ENCODE results near the gene SETD6.

Gene SETD6

GRCh38 chr16:58476791-58477190, 38.5 kb upstream of the SETD6 start:
- H3K4me1 ChIP-seq (ENCODE audit: low read length) = no peaks in the 10 kb centered on the region
- H3K9me2 ChIP-seq (replicated peaks; ENCODE audit: insufficient read depth, low read length) = no peaks in the 10 kb centered on the region
- no peak overlapping the region for H3K27ac ChIP-seq (ENCODE audit: low read length)
- no peak overlapping the region for H3K4me2 ChIP-seq (ENCODE audit: low read depth, low read length)
- H2AFZ ChIP-seq (ENCODE audit: low read length) = no peak overlapping the region
- no peaks in the 10 kb centered on the region for H4K20me1 ChIP-seq (ENCODE audit: insufficient read depth, low read length)
- H3K36me3 ChIP-seq (replicated peaks; ENCODE audit: insufficient read depth, low read length) = no peaks in the 10 kb centered on the region
- no peaks in the 10 kb centered on the region for H3F3A ChIP-seq (ENCODE audit: insufficient read depth, low read length)
- H3K27me3 ChIP-seq (replicated peaks; ENCODE audit: insufficient read depth, low read length) = no peaks in the 10 kb centered on the region
- TF ChIP-seq EZH2phosphoT487 (IDR thresholded peaks at IDR 0.05; ENCODE audit: low read length) (no peak), EZH2 (optimal IDR thresholded peaks at IDR 0.05; ENCODE audit: low read depth, low read length) (no peak), CTCF (IDR thresholded peaks at IDR 0.05; ENCODE audit: low read length) (no peak)
- H3K79me2 ChIP-seq (ENCODE audit: low read length) = no peaks in the 10 kb centered on the region
- H3K9me3 ChIP-seq (replicated peaks; ENCODE audit: insufficient read depth, low read length) = no peaks in the 10 kb centered on the region
- H3K4me3 ChIP-seq (ENCODE audit: low read length) = no peak overlapping the region
- DNase-seq = no peak
- no peak overlapping the region for H3K9ac ChIP-seq (ENCODE audit: low read length)

- no peak overlapping the region for H3K27ac ChIP-seq (ENCODE audit: low read length)
- H3K27me3 ChIP-seq (replicated peaks; ENCODE audit: insufficient read depth, low read length) = no peaks in the 10 kb centered on the region
- no peaks in the 10 kb centered on the region for H3K36me3 ChIP-seq (replicated peaks; ENCODE audit: insufficient read depth, low read length)
These were observed 36.9 kb upstream of the SETD6 start for GRCh38 chr16:58478427-58478826.

GRCh38 chr16:58481226-58481869, 34.0 kb upstream of the SETD6 start:
- DNase-seq = no peak
- Histone ChIP-seq H3K4me2 (ENCODE audit: low read depth, low read length) (no peak overlapping the region), H3K27ac (ENCODE audit: low read length) (no peak overlapping the region), H3K9me2 (replicated peaks; ENCODE audit: insufficient read depth, low read length) (no peaks in the 10 kb centered on the region), H3K4me3 (ENCODE audit: low read length) (no peak overlapping the region), H3K9me3 (replicated peaks; ENCODE audit: insufficient read depth, low read length) (no peaks in the 10 kb centered on the region), H3K27me3 (replicated peaks; ENCODE audit: insufficient read depth, low read length) (no peaks in the 10 kb centered on the region), H4K20me1 (ENCODE audit: insufficient read depth, low read length) (no peaks in the 10 kb centered on the region), H3K36me3 (replicated peaks; ENCODE audit: insufficient read depth, low read length) (no peaks in the 10 kb centered on the region), H2AFZ (ENCODE audit: low read length) (no peak overlapping the region), H3K79me2 (ENCODE audit: low read length) (no peaks in the 10 kb centered on the region), H3F3A (ENCODE audit: insufficient read depth, low read length) (no peaks in the 10 kb centered on the region), H3K4me1 (ENCODE audit: low read length) (no peaks in the 10 kb centered on the region), H3K9ac (ENCODE audit: low read length) (no peak overlapping the region)
- TF ChIP-seq EZH2 (optimal IDR thresholded peaks at IDR 0.05; ENCODE audit: low read depth, low read length) (no peak), EZH2phosphoT487 (IDR thresholded peaks at IDR 0.05; ENCODE audit: low read length) (no peak), CTCF (IDR thresholded peaks at IDR 0.05; ENCODE audit: low read length) (no peak)

More at GRCh38 chr16:58478427-58478826, 36.9 kb upstream of the SETD6 start:
- Histone ChIP-seq H4K20me1 (ENCODE audit: insufficient read depth, low read length) (no peaks in the 10 kb centered on the region), H3K4me3 (ENCODE audit: low read length) (no peak overlapping the region), H3K9ac (ENCODE audit: low read length) (no peak overlapping the region), H3K4me2 (ENCODE audit: low read depth, low read length) (no peak overlapping the region), H3K4me1 (ENCODE audit: low read length) (no peaks in the 10 kb centered on the region), H3K79me2 (ENCODE audit: low read length) (no peaks in the 10 kb centered on the region), H3K9me3 (replicated peaks; ENCODE audit: insufficient read depth, low read length) (no peaks in the 10 kb centered on the region), H3F3A (ENCODE audit: insufficient read depth, low read length) (no peaks in the 10 kb centered on the region), H3K9me2 (replicated peaks; ENCODE audit: insufficient read depth, low read length) (no peaks in the 10 kb centered on the region), H2AFZ (ENCODE audit: low read length) (no peak overlapping the region)
- TF ChIP-seq EZH2 (optimal IDR thresholded peaks at IDR 0.05; ENCODE audit: low read depth, low read length) (no peak), EZH2phosphoT487 (IDR thresholded peaks at IDR 0.05; ENCODE audit: low read length) (no peak), CTCF (IDR thresholded peaks at IDR 0.05; ENCODE audit: low read length) (no peak)
- no peak for DNase-seq

All from MM.1S (cell line).